CD4-positive, alpha-beta T cell treated with Interleukin-15 for 1 hour (primary cell): ENCODE results near the gene ERAP2.
A peak's percentile ranks its signal among the peaks of the same experiment; 100 is the strongest.
"Not testable (repeated sequence)": the region's sequence is repeated elsewhere in the genome, so short reads cannot be mapped to it uniquely, and the experiment has no call there.

Experiments used
- DNase-seq: peaks from one replicate; pipeline ENCODE4 v3.0.0-alpha.2; 2020

The ERAP2 gene

GRCh38 chr5:96863114-96863513, 13.2 kb upstream of the ERAP2 start:
- DNase-seq = no peak

GRCh38 chr5:96863949-96864584, 12.2 kb upstream of the ERAP2 start:
- no peak for DNase-seq

GRCh38 chr5:96864922-96865530, 11.3 kb upstream of the ERAP2 start:
- no peak for DNase-seq

- peak; percentile 38 for DNase-seq
These were observed 7.5 kb upstream of the ERAP2 start for GRCh38 chr5:96868603-96869371.

- DNase-seq = no peak
These were observed 7.0 kb upstream of the ERAP2 start for GRCh38 chr5:96869372-96869641.

GRCh38 chr5:96870094-96871026, 5.9 kb upstream of the ERAP2 start:
- no peak for DNase-seq

GRCh38 chr5:96871027-96871399, 5.3 kb upstream of the ERAP2 start:
- DNase-seq = no peak

GRCh38 chr5:96871686-96872085, 4.6 kb upstream of the ERAP2 start:
- DNase-seq = no peak

- DNase-seq = no peak
These were observed 2.9 kb upstream of the ERAP2 start for GRCh38 chr5:96873449-96873848.

- DNase-seq = no peak
These were observed 1.7 kb upstream of the ERAP2 start for GRCh38 chr5:96874631-96875030.

- no peak for DNase-seq
These were observed 459 bp upstream of the ERAP2 start for GRCh38 chr5:96875791-96876291.

GRCh38 chr5:96876977-96877469, 723 bp downstream of the ERAP2 start:
- not testable (repeated sequence) for DNase-seq

- DNase-seq = no peak
These were observed 3.4 kb downstream of the ERAP2 start for GRCh38 chr5:96879665-96880064.

GRCh38 chr5:96880444-96881164, 4.3 kb downstream of the ERAP2 start:
- no peak for DNase-seq

- DNase-seq = no peak
These were observed 5.3 kb downstream of the ERAP2 start for GRCh38 chr5:96881511-96882115.

GRCh38 chr5:96883871-96884270, 7.6 kb downstream of the ERAP2 start:
- DNase-seq = no peak

- no peak for DNase-seq
These were observed 8.7 kb downstream of the ERAP2 start for GRCh38 chr5:96884995-96885394.

- peak; percentile 48 for DNase-seq
These were observed 9.4 kb downstream of the ERAP2 start for GRCh38 chr5:96885518-96886338.

- DNase-seq = no peak
These were observed 17.0 kb downstream of the ERAP2 start for GRCh38 chr5:96893342-96893741.

GRCh38 chr5:96896276-96896675, 20.0 kb downstream of the ERAP2 start:
- DNase-seq = peak; percentile 30

- DNase-seq = peak; percentile 61
These were observed 20.5 kb downstream of the ERAP2 start for GRCh38 chr5:96896806-96897205.
